ENCODE measurements around the gene PLA2G2C.

Gene PLA2G2C

DNA sequence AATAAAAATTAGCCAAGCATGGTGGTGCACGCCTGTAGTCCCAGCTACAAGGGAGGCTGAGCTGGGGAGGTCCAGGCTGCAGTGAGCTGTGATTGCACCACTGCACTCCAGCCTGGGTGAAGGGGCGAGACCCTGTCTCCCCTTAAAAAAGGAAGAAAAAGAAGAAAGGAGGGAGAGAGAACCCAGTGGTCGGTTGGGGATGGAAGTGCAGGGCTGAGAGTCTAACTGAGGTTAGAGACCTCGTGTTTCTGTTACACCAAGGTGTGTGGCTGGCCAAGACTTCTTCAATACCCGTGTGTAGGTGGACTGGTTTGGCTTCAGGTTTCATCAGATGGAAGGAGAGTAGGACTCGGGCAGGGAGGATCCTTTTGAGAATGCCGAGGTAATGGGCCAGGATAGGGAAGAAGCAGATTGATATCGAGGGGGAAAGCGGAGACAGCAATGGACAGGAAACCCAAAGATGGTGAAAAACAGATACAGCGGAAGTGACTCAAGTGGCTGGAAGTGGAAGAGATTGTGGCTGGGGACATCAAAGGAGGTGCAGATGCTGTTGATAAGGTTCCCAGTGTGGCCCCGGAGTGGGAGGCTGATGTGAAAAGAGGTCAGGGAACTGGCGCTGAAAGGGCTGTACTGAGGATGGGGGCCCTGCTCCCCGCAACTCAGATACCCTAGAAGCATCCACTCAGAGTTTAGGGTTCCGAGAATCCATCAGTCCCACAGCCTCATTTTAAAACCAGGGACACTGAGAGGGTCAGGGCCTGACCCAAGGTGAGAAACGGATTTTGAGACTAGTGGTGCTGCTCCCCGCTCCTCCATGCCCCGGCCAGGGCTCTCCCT is 1.1 kb downstream of the PLA2G2C start:
- peak; percentile 47 to 70 for DNase-seq (ENCODE audit: extremely low read depth in 1 of 2, low read depth in 1 of 2)

DNA sequence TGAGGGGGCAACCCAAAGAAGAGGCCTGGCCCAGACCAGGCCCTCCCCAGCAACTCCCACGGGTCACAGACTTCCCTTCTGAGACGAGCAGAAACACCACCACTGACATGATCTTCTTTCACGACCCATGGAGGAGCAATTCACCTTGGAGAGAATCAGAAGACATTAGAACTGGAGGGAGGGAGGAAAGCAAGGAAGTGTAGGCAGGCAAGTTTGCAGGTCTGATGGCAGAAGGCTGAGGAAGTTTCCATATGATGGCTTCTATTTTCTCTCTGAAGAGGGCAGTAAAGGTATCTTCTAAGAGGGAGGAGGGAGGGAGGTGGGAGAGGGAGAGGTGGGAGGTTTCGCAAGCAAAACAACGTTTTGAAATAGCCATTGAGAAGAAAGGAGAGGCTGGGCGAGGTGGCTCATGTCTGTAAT is 1.8 kb downstream of the PLA2G2C start:
- no peak for DNase-seq (ENCODE audit: extremely low read depth in 1 of 2, low read depth in 1 of 2)

DNA sequence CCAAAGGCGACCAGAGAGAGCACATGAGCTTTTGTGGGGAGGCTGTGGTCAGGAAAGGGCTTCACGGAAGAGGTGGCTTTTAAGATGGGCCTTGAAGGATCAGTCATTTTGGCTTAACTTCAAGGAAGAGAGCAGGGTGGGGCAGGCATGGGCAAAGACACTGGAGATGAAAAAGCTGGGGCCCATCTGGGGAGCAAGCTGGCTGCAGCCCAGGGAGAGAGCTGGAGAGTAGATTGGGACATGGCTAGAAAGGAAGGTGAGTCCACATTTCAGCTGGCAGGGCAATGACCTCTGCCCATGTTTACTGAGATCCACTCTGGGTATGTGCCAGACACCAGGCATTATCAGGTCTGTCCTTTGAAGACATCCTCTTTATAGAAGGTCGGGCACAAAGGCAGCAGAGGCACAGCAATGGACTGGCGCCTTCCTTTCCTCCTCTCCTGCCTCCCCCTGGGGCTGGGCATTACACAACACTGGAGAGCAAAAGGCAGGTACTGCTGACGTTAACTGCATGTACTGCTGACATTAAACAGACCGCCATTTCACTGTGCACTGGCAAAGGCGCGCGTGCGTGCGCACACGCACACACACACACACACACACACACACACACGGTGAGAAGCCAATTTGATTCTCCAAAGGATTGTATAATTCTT is 2.6 kb downstream of the PLA2G2C start:
- no peak for DNase-seq (ENCODE audit: extremely low read depth in 1 of 2, low read depth in 1 of 2)

DNA sequence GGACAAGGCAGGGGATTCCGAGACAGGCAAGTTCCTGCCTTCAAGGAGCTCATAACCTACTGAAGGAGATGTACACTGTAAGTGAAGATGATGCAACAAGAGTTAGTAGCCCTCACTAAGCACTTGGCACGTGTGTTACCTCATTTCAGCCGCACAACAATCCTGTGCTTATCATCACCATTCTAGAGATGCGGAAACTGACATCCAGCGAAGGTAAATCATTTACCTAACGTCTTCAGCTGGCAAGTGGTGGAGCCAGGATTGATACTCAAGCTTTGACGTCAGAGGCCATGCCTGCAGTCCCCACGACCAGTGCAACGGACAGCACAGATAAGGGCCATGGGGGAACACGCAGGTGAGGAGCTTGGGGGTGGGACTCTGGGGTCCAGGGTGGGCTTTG is 3.3 kb downstream of the PLA2G2C start:
- DNase-seq (ENCODE audit: extremely low read depth in 1 of 2, low read depth in 1 of 2), result no peak

DNA sequence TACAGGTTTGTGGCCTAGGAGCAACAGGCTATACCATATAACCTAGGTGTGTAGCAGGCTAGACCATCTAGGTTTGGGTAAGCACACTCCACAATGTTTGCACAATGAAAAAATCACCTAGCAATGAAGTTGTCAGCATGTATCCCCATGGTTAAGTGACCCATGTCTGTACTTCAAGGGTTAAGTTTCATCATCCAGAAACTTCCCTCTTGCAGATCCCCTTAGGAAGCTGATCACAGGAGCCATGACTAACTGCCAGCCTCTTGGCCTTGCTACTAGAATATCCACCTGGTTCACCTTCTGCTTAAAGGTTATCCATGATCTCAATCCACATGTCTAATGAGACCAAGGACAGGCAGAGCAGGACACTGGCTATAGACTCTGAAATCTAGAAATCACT is 3.9 kb downstream of the PLA2G2C start:
- DNase-seq (ENCODE audit: extremely low read depth in 1 of 2, low read depth in 1 of 2), result no peak

DNA sequence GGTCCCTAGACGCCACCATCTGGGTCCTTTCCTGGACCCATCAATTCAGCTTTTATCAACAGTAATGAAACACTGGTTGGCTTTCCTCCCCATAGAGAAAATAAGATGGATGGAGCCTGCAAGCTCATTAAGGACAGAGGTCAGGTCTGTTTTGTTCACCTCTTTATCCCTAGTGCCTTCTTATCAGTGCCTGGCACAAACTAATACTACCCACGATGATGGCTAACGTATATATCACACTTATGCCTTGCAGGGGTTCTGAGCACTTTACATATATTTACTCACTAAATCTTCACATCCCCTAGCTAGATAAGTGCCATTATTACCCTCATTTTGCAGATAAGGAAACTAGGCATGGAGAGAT is 5.5 kb downstream of the PLA2G2C start:
- DNase-seq (ENCODE audit: extremely low read depth in 1 of 2, low read depth in 1 of 2), result no peak

DNA sequence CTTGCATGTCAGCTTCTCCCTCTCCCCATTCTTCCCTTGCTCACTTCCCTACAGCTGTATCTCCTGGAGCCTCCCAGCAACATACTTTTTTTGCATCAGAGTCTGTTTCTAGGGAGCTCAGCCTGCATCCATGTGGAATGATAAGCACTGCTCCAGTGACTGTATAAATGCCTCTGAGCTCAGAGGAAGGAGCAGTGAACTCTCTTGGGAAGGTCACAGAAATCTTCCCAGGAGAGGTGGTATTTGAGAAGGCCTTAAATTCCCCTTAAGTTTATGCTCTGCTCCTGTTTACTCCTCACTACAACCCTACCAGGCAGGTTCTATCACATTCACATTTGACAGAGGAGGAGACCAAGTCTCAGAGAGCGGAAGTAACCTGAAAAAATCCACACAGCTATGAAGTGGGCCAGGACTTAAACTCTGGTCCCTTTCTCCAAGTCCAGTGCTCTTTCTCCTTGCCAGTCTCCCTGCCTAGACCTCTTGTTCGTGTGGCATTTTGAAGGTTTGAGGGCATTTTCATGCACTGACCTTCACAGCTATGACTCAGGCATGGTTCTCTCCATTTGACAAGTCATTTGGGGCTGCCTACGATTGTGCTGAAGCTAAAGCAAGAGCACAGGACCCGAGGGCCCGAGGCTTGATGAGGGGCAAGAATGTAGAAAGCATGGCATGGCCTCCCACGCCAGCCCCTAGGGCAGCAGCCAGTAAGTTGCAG is 6.0 kb downstream of the PLA2G2C start:
- no peak for DNase-seq (ENCODE audit: extremely low read depth in 1 of 2, low read depth in 1 of 2)

DNA sequence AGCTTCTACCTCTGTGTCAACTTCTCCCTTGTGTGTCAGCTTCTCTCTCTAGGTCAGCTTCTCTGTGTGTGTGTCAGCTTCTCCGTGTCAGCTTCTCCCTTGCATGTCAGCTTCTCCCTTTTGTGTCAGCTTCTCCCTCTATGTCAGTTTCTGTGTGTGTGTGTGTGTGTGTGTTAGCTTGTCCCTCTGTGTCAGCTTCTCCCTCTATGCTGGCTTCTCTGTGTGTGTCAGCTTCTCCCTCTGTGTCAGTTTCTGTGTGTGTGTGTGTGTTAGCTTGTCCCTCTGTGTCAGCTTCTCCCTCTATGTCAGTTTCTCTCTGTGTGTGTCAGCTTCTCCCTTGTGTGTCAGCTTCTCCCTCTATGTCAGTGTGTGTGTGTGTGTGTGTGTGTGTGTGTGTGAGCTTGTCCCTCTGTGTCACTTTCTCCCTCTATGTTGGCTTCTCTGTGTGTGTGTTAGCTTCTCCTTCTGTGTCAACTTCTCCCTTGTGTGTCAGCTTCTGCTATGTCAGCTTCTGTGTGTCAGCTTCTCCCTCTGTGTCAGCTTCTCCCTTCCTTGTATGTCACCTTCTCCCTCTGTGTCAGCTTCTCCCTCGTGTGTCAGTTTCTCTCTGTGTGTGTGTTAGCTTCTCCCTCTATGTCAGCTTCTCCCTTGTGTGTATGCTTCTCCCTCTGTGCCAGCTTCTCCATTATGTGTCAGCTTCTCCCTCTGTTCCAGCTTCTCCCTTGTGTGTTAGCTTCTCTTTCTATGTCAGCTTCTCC is 6.8 kb downstream of the PLA2G2C start:
- DNase-seq (ENCODE audit: extremely low read depth in 1 of 2, low read depth in 1 of 2), result no peak

DNA sequence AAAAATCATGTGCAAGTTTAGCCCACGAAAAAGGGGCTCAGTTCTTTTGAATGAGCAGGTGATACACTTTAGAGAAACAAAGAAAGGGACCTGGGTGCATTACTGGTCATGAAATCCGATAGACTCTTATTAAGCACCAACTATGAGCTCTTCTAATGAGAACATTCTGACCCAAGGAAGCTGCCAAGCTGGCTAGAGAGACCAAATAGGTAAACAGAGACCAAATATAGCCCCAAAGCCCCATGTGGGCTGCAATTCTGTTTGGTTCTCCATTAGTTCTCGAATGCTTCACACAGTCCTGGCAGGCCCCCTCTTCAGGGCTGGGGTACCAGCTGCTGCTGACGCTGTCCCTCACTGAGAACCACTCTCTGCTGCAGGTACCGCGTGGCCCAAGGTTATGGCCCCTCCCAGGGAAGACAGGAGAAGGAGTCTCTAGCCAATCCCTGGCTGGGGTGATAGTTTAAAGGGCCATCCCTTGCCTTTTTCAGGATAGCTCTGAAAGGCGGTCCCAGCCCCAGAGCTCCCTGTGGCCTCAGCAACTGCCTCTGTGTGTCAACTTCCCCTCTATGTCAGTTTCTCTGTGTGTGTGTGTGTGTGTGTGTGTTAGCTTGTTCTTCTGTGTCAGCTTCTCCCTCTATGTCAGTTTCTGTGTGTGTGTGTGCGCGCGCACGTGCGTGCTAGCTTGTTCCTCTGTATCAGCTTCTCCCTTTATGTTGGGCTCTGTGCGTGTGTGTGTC is 7.5 kb downstream of the PLA2G2C start:
- no peak for DNase-seq (ENCODE audit: extremely low read depth in 1 of 2, low read depth in 1 of 2)

DNA sequence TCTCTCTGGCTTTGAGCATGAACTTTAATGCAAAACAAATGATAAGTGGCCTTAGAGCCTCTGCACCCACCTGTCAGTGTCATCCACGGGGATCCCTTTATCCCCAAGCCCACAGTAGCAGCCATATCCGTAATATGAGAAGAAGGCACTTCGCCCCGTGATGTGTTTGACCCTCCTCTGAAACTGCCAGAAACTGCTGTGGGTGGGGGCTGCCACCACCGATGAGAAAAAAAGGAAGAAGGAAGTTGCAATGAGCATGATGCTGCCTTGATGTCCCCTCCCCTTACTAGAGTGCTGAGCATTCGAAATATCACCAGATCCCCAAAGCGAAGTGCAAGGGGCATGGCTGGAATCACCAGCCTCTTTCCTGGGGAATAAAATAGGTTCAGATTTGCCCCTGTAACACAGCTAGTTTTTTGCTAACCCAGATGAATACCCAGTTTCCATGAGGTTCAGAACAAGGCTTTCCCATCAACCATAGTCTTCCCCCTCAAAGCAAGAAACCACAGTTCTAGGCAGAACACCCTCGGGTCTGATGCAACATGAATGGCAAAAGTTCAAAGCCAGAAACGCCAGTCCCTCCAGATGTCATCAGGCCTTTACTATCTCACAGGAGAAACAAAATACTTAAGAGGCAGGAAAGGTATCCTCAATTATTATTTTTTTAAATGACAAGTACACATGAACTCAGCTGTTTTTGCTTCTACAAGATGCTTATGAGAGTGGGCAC is 11.2 kb downstream of the PLA2G2C start:
- no peak for DNase-seq (ENCODE audit: extremely low read depth in 1 of 2, low read depth in 1 of 2)

DNA sequence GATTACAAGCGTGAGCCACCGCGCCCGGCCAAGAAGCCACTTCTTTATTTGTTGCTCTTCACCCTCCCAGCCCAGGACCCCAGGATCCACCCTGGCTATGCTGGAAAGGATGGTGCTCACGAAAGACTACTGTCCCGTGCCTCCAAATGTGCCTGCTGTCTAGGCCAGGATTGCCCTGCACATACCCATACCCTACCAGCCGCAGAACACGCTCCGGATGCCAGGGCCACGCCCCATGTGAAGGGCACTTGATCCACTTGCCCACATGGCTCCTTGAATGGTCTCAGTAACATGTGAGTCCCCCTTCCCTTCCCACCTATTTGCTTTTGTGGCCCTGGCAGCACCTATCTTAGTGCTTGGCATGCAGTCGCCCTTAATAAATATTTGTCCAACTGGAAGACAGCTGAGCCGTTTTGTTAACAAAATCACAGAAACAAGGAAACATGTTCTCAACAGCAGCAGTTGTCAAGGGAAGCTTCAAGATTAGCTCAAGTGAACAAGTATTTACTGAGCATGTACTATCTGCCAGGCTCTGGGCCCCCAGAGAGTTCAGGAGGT is 14.2 kb downstream of the PLA2G2C start:
- DNase-seq (ENCODE audit: extremely low read depth in 1 of 2, low read depth in 1 of 2), result no peak

DNA sequence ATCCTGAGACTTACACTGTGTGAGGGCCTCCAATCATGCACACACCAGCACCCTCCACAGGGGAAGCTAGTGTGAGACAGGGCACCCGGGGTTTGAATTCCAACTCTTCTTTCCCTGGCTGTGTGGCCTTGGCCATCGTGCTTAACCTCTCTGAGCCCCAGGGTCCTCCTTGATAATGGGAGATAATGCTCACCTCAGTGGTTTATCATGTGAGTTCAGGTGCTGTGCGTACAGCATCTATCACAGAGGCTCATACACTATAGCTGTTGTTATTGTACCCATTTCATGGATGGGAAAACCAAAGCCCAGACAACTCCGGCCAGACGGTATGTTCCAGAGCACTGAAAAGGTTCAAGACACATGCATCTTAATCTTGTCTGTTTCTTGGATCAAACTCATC is 16.4 kb downstream of the PLA2G2C start:
- no peak for DNase-seq (ENCODE audit: extremely low read depth in 1 of 2, low read depth in 1 of 2)

DNA sequence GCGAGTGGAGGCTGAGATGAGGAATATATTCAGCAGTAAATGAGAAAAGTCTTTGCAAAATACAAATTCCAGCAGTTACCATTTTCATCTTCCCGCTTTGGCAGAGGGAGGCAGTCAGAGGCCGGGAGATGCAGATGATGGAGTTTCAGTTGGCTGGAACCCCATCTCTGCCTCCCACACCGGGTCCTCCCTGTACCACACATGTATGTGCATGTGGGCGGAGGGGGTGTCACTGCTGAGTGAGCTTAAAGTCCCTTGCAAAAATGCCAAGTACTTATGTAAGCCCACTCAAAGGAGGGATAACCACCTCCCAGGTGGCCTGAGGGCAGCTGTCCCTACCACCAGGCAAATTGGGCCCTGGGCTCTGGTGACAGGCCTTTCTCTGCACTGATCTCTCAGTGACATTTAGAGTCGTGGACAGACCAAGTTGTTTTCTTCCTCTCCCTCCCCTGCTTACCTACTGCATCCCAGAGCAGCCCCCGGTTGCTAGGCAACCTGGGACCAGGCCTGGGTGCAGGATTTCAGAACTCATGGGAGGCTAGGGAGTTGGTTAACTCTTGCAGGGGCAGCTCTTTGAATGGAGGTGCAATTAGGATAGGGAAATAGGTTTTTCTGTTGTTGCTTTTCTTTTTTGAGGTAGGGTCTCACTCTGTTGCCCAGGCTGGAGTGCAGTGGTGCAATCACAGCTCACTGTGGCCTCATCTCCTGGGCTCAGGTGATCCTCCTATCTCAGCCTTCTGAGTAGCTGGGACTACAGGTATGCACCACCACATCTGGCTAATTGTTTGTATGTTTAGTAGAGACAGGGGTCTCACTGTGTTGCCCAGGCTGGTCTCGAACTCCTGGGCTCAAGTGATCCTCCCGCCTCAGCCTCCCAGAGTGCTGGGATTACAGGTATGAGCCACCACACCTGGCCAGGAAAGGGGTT is 17.5 kb downstream of the PLA2G2C start:
- DNase-seq (ENCODE audit: extremely low read depth in 1 of 2, low read depth in 1 of 2), result no peak

DNA sequence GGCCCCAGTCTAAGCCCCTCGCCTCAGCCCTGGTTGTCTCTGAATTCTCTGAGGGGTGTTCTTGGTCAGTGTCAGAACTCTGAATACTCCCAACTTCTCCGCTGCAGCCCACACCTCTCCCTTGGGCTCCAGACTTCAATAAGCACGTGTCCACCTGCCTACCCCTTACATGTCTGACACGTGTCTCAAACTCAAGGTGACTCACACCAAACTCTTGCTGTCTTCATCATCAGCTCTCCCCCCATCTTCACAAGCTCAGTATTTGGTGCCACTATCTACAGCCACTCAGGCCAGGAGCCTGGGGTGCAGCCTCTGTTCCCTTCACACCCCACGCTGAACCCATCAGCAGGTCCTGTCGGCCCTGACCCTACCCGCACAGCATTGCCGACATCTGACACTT is 19.2 kb downstream of the PLA2G2C start:
- DNase-seq (ENCODE audit: extremely low read depth in 1 of 2, low read depth in 1 of 2), result no peak

DNA sequence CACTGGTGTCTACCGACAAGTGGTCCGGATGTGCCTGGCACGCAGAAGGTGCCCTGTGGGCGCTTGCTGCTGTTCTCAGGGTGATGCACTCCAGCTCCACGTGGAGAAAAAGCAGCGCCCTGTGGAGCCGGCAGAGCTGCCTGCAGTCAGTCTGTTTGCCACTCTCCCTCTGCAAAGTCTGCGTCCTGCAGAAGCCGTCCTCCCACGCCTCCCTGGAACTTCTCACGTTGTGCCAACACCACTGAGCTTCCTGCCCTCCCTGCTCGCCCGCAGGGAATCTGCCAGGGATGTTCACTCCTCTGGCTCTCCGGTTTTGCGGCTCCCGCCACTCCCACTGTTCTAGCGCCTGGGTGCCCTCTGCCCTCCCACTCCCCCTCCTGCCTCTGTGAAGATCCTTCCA is 20.3 kb downstream of the PLA2G2C start:
- DNase-seq (ENCODE audit: extremely low read depth in 1 of 2, low read depth in 1 of 2), result no peak

DNA sequence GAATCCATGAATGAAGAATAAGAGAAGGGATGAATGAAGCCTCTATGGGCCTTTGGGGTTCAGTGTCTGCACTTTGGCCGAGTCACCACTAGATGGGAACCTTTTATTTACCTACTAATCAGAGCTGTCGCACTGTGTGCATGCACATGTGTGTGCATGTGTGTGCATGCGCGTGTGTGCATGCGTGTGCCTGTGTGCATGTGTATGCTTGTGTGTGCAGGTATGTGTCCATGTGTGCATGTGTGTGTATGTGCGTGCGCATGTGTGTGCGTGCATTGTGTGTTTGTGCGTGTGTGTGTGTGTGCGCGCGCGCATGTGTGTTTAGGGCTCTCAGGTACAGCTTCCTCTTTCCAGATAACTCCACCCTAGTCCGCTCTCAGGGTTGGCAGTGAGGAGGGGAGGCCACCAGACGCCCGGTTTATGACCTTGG is 20.8 kb downstream of the PLA2G2C start:
- DNase-seq (ENCODE audit: extremely low read depth in 1 of 2, low read depth in 1 of 2), result no peak

DNA sequence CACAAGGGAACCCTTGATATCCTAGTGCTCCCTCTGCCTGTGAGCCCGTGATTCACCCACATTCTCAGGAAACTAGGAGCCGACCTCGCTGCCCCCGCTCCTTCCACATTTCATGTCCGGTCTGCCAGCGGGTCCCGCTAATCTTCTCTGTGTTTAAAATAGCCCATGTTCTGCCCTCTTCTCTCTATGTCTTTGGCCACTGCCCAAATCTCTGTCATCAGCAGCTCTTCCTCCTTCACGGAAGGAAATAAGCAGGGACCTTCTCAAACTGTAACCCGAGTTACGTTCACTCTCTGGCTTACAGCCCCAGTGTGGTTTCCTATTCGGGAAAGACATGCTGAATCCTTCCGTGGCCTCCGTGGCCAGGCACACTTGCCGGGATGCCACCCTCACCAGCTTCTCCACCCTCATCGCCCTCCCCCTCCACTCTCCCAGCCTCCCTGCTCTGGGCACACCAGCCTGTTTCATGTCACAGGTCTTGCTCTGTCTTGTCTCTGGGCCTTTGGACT is 21.6 kb downstream of the PLA2G2C start:
- DNase-seq (ENCODE audit: extremely low read depth in 1 of 2, low read depth in 1 of 2), result no peak

DNA sequence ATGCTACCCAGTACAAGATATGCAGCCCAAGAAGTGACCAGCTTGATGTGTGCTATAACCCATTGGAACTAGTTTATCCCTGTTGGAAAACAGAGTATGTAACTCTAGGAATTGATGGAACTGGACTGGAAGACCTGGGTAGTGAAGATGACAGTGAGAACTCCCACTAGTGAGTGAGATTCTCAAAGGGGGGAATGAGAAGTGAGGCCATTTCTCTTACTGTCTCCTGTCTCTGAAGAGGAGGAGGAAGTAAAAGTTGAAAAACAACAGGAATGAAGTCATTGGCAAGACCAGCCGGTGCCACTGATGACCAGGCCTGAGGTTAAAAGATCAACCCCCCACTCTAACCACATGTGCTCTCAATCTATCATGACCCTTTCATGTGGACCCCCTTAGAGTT is 26.3 kb downstream of the PLA2G2C start:
- no peak for DNase-seq (ENCODE audit: extremely low read depth in 1 of 2, low read depth in 1 of 2)

Measured in stimulated activated CD8-positive, alpha-beta memory T cell treated with anti-CD3 and anti-CD28 coated beads, Interleukin-7, amount 100 ng/mL, for 48 hours (primary cell).